Activated CD4-positive, CD25-positive, alpha-beta regulatory T cell (primary cell): ENCODE results near the gene DELE1.
"Not testable (repeated sequence)": the region's sequence is repeated elsewhere in the genome, so short reads cannot be mapped to it uniquely, and the experiment has no call there.

ENCODE experiments used
- DNase-seq, 4 experiments: peaks; one replicate each; lab custom pipeline; 2025; lab: John Stamatoyannopoulos, UW

DELE1 gene

DNA sequence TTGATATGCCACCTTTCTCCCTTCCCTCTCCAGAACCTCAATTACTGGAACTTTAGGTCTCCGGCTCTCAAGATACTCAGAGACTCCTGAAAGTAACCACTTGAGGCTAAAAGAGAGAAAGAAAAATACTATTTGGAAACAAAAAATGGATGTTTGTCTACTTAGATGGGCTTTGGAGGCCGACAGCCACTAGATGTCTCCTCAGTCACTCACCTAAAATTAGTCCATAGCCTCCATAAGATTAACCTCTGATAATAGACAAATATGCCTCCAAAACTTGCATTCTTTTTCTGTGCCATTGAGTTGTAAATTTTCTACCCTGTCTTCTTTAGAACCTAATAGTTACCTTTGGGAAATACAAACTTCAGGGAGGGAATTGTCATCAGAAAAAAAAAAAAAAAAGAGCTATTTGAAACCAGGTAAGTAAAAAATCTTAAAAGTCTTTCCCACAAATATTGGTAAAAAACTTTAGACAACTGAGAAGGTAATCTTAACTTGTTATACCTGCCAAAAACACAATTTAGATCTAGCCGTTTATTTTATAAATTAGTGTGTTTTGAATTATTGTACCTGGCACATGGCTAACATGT is 34.3 kb upstream of the DELE1 start:
- DNase-seq, result no peak

DNA sequence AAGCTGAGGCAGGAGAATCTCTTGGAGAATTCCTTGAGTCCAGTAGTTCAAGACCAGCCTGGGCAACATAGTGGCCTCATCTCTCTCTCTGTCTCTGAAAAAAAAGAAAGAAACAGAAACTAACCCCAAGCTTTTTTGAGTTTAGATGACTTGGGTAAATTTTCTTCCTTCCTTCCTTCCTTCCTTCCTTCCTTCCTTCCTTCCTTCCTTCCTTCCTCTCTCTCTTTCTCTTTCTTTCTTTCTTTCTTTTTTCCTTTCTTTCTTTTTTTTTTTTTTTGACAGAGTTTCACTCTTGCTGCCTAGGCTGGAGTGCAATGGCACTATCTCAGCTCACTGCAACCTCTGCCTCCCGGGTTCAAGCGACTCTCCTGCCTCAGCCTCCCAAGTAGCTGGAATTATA is 33.2 kb upstream of the DELE1 start:
- DNase-seq, result not testable (repeated sequence)

DNA sequence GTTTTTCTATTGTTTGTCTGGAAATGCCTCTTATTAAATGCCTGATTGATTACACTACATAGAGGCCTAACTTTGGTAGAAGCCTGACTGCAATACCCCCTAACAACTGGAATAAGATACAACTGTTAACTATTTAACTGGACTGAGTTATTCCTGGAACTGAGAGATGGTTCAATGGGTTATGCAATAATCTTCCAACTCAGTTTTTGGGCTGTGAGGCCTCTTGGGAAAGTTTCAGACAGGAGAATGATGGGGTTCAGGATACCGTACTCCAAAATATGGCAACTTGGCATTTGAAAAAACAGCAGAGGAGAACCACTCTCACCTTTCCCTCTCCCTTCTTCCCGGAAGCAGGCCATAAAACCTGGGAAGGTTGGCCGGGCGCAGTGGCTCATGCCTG is 26.2 kb upstream of the DELE1 start:
- no peak for DNase-seq

DNA sequence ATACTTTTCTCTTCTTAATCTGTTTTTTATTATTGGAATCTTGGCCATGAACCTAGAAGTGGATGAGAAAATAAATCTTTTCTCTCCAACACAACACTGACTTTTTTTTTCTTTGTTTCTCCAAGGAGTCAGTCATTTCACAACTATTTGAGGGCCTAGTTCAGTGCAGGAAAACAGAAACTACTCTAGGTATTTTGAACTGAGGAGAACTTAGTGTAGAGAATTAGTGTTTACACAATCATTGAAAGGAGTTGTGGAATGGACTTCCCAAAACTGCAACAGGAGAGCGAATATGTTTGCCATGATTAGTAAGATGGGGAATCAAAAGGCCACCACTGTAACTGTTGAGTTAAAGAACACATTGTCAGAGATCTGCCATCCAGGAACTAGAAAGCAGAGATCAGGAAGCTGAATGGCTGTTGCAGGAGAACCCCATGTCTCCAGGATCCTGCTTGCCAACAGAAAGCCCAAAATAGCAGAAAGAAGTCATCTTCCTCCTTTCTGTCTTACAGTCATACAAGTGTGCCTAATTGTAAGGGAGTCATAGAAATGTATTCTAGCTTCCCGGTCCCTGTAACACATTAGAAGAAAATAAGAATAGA is 25.1 kb upstream of the DELE1 start:
- no peak for DNase-seq

DNA sequence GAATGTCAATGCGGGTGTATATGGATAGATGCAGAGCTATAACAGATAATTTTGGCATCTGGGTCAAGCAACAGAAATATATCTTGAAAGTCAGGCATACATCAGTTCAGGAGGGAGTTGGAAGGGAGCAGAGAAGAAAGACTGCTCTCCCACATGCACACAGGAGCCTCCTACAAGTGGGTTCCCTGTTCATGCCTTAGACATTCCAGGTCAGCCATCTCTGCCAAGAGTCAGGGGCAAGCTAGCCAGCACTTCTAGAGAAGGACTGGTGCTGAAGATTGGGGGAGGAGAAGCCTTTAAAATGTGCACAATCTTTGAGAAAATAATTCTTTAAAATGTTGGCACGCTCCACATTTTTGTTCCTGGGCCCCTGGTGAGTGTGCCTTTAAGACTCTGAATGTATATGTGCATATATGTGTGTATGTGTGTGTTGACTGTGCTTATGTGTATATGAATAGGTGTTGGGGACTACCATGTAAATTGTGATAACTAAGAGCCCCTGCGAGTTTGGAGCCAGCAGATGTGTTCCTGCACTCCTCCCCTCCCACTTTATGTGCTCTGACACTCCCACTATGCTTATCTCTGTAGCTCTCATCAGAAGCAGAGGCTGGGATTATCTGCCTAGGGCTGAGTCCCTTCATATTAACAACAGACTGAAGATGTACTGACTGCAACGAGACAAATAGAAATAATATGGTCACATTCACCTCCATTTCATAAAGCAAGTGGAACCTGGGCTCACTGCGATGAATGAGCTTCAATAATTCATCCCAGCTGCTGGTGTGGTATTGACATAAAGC is 21.5 kb upstream of the DELE1 start:
- no peak for DNase-seq

DNA sequence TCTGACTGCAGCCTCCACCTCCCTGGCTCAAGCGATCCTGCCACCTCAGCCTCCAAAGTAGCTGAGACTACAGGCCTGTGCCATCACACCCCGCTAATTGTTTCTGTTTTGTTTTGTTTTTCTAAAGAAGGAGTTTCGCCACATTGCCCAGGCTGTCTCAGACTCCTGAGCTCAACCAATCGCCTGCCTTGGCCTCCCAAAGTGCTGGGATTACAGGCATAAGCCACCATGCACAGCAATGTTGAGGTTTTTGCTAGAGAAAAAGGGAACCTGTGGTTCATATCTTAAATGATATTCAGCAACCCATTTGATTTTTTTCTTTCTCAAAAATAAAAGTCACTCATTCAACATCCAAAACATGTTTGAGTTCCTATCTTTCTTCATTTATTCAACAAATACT is 20.4 kb upstream of the DELE1 start:
- DNase-seq, result no peak

DNA sequence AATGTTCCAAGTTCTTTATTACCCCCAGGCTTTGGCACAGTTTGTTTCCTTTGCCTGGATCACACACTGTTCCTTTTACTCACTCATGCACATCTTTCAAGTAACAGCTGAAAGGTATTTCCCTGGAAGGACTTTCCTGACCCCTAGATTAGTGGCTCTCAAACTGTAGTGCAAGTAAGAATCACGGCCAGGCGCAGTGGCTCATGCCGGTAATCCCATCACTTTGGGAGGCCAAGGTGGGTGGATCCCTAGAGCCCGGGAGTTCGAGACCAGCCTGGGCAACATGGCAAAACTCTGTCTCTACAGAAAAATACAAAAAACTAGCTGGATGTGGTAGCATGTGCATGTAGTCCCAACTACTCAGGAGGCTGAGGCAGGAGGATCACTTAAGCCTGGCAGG is 19.1 kb upstream of the DELE1 start:
- DNase-seq, result no peak

DNA sequence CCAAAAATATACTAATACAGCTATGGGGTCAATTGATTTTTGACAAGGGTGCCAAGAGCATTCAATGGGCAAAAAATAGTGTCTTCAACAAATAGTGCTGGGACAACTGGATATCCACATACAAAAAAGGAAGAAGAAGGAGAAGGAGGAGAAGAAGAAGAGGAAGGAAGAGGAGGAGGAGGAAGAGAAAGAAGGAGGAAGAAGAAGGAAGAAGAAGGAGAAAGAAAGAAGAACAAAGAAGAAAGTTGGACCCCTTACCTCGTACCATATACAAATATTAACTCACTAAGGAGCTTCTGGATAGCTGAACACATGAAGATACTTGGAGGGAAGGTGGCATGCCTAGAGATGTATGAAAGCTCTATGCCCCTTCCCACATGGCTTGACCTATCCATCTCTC is 17.2 kb upstream of the DELE1 start:
- no peak for DNase-seq

DNA sequence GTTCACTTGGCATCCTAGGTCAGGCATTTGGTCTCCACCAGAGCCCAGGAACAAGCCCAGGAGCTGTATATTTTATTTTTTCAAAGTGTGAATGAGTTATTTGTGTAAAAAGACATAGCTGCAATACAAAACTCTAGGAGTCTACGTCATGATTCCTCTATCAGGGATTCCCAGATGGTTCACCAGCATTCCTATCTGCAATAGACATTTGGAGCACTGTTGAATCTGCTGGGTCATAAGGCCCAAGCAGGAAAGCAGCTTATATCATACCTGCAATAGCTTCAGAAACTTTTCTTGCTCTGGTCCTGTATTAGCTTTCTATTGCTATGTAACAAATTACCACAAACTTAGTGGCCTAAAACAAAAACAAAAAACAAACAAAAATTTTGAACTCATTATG is 16.7 kb upstream of the DELE1 start:
- DNase-seq, result no peak

DNA sequence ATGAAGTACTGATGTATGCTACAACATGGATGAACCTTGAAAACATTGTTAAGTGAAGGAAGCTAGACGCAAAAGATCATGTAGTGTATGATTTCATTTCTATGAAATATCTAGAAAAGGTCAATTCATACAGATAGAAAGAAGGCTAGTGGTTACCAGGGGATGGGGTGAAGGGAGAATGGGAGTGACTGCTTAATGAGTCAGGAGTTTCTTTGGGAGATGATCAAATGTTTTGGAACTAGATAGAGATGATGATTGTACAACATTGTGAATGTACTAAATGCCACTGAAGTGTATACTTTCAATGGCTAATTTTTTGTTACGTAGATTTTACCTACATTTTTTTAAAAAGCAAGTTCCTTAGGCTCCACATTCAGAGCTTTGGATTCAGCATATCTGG is 14.9 kb upstream of the DELE1 start:
- DNase-seq, result no peak

DNA sequence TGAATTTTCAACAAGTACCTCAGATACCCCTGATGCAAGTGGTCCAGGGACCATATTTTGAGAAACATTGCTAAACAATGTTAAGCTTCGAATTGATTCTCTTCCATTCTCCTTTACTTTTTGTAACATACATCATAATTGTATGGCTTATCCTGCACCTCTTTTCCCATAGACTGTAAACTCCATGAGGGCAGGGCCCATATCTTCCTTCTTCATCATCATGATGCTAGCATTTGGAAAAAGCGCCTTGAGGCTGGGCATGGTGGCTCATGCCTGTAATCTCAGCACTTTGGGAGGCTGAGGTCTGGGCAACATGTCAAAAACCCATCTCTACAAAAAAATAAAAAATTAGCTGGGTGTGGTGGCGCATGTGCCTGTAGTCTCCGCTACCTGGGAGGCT is 14.5 kb upstream of the DELE1 start:
- no peak for DNase-seq

DNA sequence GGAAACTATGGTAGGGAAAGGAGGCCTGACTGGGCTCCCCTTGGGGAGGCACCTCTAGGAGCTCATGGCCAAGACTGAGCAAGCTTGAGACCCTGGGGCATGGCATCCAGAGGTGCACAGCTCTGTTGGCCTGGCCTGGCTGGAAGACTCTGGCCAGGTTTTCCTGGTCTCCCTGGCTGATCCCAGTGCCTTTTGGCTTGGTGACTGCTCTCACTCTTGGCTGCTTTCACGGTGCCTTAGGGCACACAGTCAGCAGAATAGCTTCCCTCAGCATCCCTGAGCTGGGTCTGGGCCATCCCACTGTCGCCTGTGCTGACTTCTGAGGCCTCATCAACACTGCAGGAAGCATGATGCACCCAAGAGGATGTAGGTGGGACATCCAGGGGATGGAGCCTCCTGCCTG is 13.4 kb upstream of the DELE1 start:
- DNase-seq, result no peak

DNA sequence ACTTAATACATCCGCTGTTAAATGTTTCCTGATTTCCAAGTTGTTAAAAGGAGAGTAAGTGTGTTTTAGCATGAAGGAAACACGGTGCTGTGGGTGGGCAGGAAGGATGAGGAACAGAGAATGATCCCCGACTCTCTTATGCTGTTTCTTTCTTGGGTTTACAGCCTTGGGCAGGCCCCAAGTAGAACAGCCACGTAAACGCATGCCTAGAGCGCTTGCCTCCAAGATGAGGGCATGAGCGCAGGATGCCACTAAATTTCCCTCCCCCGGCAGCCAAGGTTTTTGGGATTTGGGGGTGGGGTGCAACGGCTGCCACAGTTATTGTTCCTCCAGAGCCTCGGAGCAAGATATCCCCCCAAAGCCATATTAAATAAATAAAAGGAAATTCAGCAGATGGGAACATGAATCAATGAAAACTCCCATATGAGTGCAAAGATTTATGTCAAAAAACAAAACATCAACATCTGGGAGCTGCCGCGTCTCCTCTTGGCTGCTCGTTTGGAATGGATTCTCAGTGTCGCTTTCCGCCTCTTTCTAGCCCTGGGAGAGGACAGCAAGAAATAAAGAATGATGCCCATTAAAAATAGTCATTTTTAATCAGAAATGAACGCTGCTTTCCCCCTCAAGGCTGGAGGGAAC is 10.0 kb upstream of the DELE1 start:
- DNase-seq, result no peak

DNA sequence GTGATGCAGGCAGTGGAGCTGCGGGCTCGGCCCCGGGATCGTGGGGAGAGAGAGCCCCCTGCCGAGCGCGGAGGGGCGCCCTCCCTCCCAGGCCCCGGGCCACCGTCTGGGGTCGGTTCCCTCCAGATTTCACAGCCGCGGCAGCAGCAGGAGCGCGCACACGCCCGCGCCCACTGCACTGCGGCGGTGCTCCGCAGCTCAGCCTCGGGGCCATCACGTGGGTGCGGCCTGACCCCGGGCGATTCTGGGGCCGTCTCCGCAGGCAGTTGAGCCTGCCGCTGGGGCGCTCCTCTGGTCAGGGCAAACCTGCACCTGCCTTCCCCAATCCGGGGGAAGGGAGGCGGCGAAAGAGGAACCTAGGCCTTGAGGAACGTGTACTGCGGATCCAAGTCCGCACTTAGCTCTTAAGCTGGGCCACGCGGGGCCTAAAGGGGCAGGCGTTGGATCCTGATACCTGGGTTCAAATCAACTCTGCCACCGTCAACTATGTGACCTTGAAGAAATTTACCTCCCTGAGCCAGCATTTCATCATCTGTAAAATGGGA is 9.4 kb upstream of the DELE1 start:
- no peak for DNase-seq

DNA sequence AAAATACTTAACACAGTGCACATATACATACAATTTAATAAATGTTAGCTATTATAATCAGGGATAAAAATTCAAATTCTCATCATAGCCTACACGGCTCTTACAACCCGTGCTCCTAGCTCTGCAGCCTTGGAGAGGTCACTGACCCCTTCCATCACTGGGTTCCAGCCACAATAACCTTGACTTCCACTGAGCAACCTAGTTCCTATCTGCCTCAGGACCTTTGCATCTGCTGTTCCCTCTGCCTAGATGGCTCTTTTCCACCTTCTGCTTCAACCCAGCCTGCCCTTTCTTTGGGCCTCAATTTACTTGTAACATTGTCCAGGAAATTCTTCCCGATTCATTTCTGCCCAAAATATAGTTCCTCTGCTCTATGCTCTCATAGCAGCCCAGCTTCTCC is 8.9 kb upstream of the DELE1 start:
- DNase-seq, result no peak

DNA sequence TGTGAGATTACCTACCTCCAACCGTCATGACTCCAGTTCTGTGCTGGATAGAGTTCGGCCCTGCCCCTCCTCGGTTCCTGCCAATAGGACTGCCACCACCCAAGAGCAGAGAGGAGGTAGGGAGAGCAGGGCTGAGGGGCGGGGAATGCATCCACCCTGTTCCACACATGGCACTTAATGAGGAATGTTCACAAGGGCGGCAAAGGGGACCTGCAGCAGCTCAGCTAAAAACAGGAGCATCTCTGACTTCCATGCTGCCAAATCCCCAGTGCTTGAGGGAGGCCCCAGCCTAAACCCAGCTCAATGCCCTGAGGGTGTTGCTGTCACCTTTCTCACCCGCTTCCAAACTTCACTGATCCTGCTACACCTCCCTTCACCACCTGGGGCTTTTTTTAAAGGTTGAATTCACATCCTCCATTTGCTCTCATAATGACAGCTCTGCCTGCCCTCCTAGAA is 7.8 kb upstream of the DELE1 start:
- no peak for DNase-seq

DNA sequence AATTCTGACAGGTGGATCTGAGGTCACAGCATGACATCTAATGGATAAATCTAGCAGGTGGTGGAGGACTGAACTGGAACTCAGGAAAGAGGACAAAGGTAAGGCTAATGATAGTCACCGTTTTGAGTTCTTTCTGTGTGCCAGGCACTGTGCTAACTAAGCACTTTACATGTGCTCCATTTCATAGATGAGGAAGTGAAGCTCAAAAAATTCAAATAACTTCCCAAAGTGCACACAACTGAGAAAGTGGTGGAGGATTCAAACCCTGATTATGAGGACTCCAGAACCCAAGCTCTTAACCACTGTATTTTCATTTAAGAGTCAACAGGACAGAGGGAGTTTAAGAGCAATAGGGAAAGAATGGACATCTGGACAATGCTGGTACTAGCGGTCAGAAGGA is 7.1 kb upstream of the DELE1 start:
- no peak for DNase-seq

DNA sequence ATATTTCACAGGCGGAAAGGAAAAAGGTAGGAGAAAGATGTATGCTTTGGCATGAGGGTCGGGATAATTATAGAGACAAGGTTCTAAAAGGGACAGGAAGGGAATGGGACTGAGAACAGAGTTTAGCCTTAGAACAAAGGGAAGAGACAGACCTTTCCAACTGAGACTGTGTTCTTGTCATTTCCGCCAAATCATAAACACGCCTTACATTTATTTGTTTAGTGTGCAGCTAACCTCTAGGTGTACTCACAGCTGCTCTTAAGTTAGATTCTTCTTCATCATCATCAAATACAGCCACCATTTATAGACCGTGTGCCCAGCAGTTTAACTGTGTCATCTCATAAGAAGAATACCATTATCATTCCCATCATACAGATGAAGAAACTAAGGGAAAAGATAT is 5.9 kb upstream of the DELE1 start:
- DNase-seq, result no peak

DNA sequence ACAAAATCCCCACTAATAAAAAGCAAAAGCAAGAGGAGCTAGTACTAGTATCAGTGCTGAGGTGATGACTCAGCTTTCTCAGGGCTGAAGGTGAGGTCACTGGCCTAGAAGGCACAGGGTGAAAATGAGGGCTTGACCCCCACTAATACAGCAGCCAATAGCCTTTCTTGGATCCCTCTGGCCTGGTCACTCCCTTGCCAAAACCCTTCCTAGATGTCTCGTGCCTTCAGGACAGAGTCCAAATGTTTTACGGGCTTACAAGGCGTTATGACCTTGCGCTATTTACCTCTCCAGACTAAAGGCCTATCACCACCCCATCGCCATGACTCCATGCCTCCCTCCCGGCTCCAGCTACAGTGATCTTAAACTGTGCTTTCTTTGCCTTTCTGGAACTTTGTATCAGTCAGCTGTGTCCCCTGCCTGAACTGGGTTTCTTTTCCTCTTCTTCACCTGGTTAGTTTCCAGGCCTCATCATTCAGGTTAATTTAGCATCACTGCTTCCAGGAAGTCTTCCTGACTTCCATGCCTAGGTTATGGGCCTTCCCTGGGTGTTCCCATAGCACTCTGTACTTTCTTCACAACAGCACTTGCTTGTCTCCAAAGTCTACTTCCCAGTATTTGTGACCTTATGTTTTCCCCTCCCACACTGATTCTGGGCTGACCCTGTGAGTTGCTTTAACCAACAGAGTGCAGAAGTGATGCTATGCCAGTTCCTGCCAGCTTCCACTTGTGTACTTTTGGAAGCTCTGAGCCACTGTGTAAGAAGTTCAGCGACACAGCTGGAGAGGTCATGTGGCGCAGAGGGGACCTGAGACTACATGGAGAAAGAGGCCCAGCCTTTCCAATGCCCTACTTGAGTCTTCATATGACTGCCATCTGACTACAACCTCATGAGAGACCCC is 4.2 kb upstream of the DELE1 start:
- DNase-seq, result no peak

DNA sequence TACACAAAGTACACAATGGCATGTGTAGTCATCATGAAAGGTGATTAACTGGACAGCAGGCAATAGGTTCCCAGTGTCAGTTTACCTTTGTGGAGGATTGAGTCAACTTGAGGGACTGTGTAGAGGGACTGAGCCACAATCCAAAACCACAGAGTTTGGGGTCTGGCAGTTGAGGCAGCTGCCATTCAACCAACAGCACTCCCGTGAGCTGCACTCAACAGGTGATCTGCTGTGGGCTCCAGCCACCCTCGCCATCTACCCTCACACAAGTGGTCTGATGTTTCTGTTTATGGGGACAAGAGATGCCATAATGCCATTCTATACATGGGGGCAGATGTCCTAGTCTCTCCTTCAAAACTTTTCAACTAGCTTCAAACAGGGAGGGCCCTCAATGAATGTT is 2.9 kb upstream of the DELE1 start:
- no peak for DNase-seq

DNA sequence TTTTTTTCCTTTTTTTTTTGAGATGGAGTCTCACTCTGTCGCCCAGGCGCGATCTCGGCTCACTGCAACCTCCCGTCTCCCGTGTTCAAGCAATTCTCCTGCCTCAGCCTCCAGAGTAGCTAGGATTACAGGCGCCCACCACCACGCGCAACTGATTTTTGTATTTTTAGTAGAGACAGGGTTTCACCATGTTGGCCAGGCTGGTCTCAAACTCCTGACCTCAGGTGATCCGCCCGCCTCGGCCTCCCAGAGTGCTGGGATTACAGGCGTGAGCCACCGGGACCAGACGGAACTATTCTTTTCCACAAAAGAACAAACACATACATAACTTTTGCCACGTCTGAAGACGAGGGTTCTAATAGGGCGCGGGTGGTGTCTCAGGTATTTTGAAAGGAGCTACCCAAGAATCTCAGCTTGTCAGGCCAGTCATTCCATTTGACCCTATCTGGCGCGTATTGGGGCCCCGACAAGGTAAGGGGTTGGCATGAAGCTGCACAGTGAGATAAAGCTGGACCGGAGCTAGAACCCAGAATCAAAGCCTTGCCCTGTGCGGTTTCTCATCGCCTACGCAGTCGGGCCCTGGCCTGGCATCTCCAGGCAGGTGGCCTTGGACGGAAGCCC is 734 bp upstream of the DELE1 start:
- not testable (repeated sequence) for DNase-seq
